A673 (cell line): ENCODE results near the gene ABHD1.

Experiments
- EZH2 ChIP-seq: fragments of 200-600 bp; sonication (generic); IDR thresholded peaks from 2 replicates; pipeline ENCODE4 v1.6.1; 2017; ENCODE audit warnings: borderline replicate concordance, low read depth, mild to moderate bottlenecking, mixed read lengths, antibody characterized with exemption, low read length; ENCODE audit not compliant: poor library complexity, severe bottlenecking
- TF ChIP-seq, protein P1 (sequence below): fragments of 300-800, 200-600 bp; sonication (generic); conservative IDR thresholded peaks from 2 replicates; pipeline ENCODE4 v1.5.1; 2017; ENCODE audit warnings: low read depth, mild to moderate bottlenecking, antibody characterized with exemption, low read length, moderate library complexity, mixed read lengths

GRCh38 chr2:27096748-27097297, 26.8 kb upstream of the ABHD1 start:
- TF ChIP-seq, protein P1, sequence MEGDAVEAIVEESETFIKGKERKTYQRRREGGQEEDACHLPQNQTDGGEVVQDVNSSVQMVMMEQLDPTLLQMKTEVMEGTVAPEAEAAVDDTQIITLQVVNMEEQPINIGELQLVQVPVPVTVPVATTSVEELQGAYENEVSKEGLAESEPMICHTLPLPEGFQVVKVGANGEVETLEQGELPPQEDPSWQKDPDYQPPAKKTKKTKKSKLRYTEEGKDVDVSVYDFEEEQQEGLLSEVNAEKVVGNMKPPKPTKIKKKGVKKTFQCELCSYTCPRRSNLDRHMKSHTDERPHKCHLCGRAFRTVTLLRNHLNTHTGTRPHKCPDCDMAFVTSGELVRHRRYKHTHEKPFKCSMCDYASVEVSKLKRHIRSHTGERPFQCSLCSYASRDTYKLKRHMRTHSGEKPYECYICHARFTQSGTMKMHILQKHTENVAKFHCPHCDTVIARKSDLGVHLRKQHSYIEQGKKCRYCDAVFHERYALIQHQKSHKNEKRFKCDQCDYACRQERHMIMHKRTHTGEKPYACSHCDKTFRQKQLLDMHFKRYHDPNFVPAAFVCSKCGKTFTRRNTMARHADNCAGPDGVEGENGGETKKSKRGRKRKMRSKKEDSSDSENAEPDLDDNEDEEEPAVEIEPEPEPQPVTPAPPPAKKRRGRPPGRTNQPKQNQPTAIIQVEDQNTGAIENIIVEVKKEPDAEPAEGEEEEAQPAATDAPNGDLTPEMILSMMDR = no peak
- TF ChIP-seq EZH2 = no peak
